ENCODE data around the gene CCDC87.

DNA sequence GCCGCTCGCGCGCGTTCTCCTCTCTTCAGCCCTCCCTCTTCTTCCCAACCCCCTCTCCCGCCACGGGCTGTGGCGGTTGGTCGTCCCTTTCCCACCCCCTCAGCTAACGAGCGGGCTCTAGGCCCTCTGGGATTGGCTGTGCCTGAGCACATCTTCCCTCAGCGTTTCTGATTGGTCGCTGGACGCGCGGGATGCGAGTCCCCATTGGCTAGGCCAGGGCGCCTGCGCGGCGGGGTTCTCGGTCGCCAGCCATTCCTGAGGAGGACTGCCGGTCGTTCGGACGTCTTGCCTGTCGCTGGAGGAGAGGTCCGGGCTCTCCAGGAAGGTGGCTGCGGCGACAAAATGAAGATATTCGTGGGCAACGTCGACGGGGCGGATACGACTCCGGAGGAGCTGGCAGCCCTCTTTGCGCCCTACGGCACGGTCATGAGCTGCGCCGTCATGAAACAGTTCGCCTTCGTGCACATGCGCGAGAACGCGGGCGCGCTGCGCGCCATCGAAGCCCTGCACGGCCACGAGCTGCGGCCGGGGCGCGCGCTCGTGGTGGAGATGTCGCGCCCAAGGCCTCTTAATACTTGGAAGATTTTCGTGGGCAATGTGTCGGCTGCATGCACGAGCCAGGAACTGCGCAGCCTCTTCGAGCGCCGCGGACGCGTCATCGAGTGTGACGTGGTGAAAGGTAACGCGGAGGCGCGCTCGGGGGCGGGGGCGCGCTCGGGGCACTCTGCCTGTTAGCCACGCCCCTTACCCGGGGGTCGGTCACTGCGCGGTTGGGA lies 23.7 kb upstream of the CCDC87 start, which contains the start of gene RBM14:
- TF ChIP-seq TAF1 (IDR thresholded peaks at IDR 0.05; ENCODE audit: borderline replicate concordance, low read depth, low read length), result peak; percentile 93
- TF ChIP-seq POLR2A (IDR thresholded peaks at IDR 0.05; ENCODE audit: low read depth, low read length), result peak; percentile 98

Data from GM12892 (cell line).